ENCODE data around the gene RASSF9.

RASSF9 gene

GRCh38 chr12:85782711-85783110 lies 53.5 kb downstream of the RASSF9 start:
- TF ChIP-seq CTCF (IDR thresholded peaks at IDR 0.05; ENCODE audit: borderline replicate concordance, insufficient read depth, low read depth, low read length): no peak
- no peak overlapping the region for H3K4me3 ChIP-seq (ENCODE audit: low read depth, low read length)

- H3K4me3 ChIP-seq (ENCODE audit: low read depth, low read length): no peak overlapping the region
- no peak for TF ChIP-seq CTCF (IDR thresholded peaks at IDR 0.05; ENCODE audit: borderline replicate concordance, insufficient read depth, low read depth, low read length)
Observed at GRCh38 chr12:85781766-85782165, 54.4 kb downstream of the RASSF9 start.

- H3K4me3 ChIP-seq (ENCODE audit: low read depth, low read length): no peak overlapping the region
- no peak for TF ChIP-seq CTCF (IDR thresholded peaks at IDR 0.05; ENCODE audit: borderline replicate concordance, insufficient read depth, low read depth, low read length)
Observed at GRCh38 chr12:85779768-85780167, 56.4 kb downstream of the RASSF9 start.

GRCh38 chr12:85775091-85775490 lies 61.1 kb downstream of the RASSF9 start:
- no peak overlapping the region for H3K4me3 ChIP-seq (ENCODE audit: low read depth, low read length)
- TF ChIP-seq CTCF (IDR thresholded peaks at IDR 0.05; ENCODE audit: borderline replicate concordance, insufficient read depth, low read depth, low read length): no peak

- no peak for TF ChIP-seq CTCF (IDR thresholded peaks at IDR 0.05; ENCODE audit: borderline replicate concordance, insufficient read depth, low read depth, low read length)
- no peak overlapping the region for H3K4me3 ChIP-seq (ENCODE audit: low read depth, low read length)
Observed at GRCh38 chr12:85765453-85765869, 70.7 kb downstream of the RASSF9 start.

- H3K4me3 ChIP-seq (ENCODE audit: low read depth, low read length): no peak overlapping the region
- no peak for TF ChIP-seq CTCF (IDR thresholded peaks at IDR 0.05; ENCODE audit: borderline replicate concordance, insufficient read depth, low read depth, low read length)
Observed at GRCh38 chr12:85759623-85760022, 76.6 kb downstream of the RASSF9 start.

DNA sequence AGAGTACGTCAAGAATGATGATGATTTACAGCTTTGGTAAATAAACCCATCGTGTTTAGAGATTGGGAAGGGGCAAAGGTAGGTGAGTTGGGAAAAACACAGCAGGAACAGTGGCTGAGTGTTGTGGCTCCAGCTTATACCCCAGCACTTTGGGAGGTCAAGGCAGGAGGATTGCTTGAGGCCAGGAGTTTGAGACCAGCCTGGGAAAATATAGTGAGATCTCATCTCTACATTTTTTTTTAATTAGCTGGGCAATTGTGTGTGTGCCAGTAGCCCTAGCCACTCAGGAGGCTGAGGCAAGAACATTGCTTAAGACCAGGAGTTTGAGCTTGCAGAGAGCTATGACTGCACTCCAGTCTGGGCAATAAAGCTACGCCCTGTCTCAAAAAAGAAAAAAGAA lies 77.1 kb downstream of the RASSF9 start:
- no peak overlapping the region for H3K4me3 ChIP-seq (ENCODE audit: low read depth, low read length)
- TF ChIP-seq CTCF (IDR thresholded peaks at IDR 0.05; ENCODE audit: borderline replicate concordance, insufficient read depth, low read depth, low read length): no peak
